Esophagus muscularis mucosa (tissue), 4 donors: ENCODE measurements around the gene NRBF2. TPM values are rescaled to one million over a fixed set of nuclear protein-coding genes. Genes with fewer than 3 reads are reported as not detected.

Experiments used
- DNase-seq: peaks from one replicate; pipeline ENCODE4 v3.0.0-alpha.2; 2017; ENCODE audit errors: extremely low spot score
- H3K27ac ChIP-seq, 4 donors: fragments of 200-600 bp; sonication (generic); replicated peaks in 1 of 4; 1 replicate in 3 of 4; 2 replicates in 1 of 4; pipeline ENCODE4 v1.5.1; 2016 to 2019; ENCODE audit warnings: mild to moderate bottlenecking in 1 of 4
- H3K27me3 ChIP-seq, 4 donors: fragments of 200-600 bp; sonication (generic); one replicate each; pipeline versions ENCODE4 v1.5.1 to v1.6.0; 2016 to 2019
- H3K36me3 ChIP-seq, 4 donors: fragments of 200-600 bp; sonication (generic); one replicate each; pipeline ENCODE4 v1.5.1; 2016 to 2019
- H3K4me1 ChIP-seq, 4 donors: fragments of 200-600 bp; sonication (generic); one replicate each; pipeline ENCODE4 v1.5.1; 2016 to 2019
- H3K4me3 ChIP-seq, 4 donors: fragments of 200-600 bp; sonication (generic); 1 replicate in 2 of 4; 2 replicates in 2 of 4; pipeline ENCODE4 v1.5.1; 2016 to 2019; ENCODE audit warnings: mild to moderate bottlenecking in 4 of 4, moderate library complexity in 1 of 4
- H3K9me3 ChIP-seq, 4 donors: fragments of 200-600 bp; sonication (generic); 1 replicate in 3 of 4; 2 replicates in 1 of 4; pipeline ENCODE4 v1.5.1; 2016 to 2019
- CTCF ChIP-seq, 3 experiments: fragments of 200-600 bp in 2 of 3; fragments of 450-650 bp in 1 of 3; sonication (generic) in 2 of 3; IDR thresholded peaks; one replicate each; pipeline ENCODE4 v1.5.1; 2017 to 2019; ENCODE audit warnings: antibody characterized with exemption in 3 of 3, mild to moderate bottlenecking in 2 of 3, moderate library complexity in 1 of 3
- EP300 ChIP-seq: sonication (generic); formaldehyde crosslinking; IDR thresholded peaks from one replicate; pipeline ENCODE4 v1.6.1; 2017; ENCODE audit warnings: antibody characterized with exemption
- POLR2A ChIP-seq: fragments of 450-650 bp; IDR thresholded peaks from one replicate; pipeline ENCODE4 v1.6.1; 2017; ENCODE audit warnings: antibody characterized with exemption, moderate library complexity, mild to moderate bottlenecking, low read depth
- POLR2AphosphoS5 ChIP-seq, 2 donors: sonication (generic); formaldehyde crosslinking; IDR thresholded peaks; one replicate each; pipeline ENCODE4 v1.6.1; 2017; ENCODE audit warnings: antibody characterized with exemption in 2 of 2
- WGBS: methylation state at CpG from one replicate; pipeline ENCODE4 v1.1.5; 2018; 5-methylcytosine and 5-hydroxymethylcytosine counted together
- intact Hi-C: fragments of 100-400 bp; cut with DNase I; formaldehyde crosslinking; loops from one replicate; pipeline ENCODE4 v1.15.1; 2023
- total RNA-seq, 4 donors: library from RNA; depleted of rRNA; stranded (reverse); fragments of >200 nt; gene quantifications; one replicate each; pipeline versions ENCODE4 v1.1.0 to v1.2.1, GENCODE V29; 2016

The NRBF2 gene
- total RNA-seq, 4 donors from 2014 or later: 9.6 to 16.7 (median 11.7) TPM

GRCh38 chr10:63132651-63133055 lies 475 bp upstream of the NRBF2 start:
- Histone ChIP-seq H3K27me3 (no peaks in the 10 kb centered on the region), H3K27ac (peak overlapping the region; percentile 88 to 96 (median 94)), H3K4me3 (peak overlapping the region; percentile 74 to 97 (median 82)), H3K9me3 (no peaks in the 10 kb centered on the region), H3K36me3 (no peaks in the 10 kb centered on the region), H3K4me1 (peaks cover 23 to 37% (median 34%) of the 10 kb centered on the region in 4 donors)
- WGBS: 71% methylated on average over 6 of the region's 6 CpGs
- no peak for DNase-seq
- intact Hi-C loops: no loop called here
- TF ChIP-seq POLR2A: no peak
- no peak for TF ChIP-seq EP300
- no peak for TF ChIP-seq CTCF (IDR thresholded peaks at IDR 0.05)
- no peak for TF ChIP-seq POLR2AphosphoS5 (IDR thresholded peaks at IDR 0.05)

GRCh38 chr10:63133821-63134557 lies 861 bp downstream of the NRBF2 start:
- DNase-seq: no peak
- Histone ChIP-seq H3K4me3 (peak overlapping the region; percentile 74 to 97 (median 82)), H3K27me3 (no peaks in the 10 kb centered on the region), H3K36me3 (no peaks in the 10 kb centered on the region), H3K27ac (peak overlapping the region; percentile 88 to 96 (median 94)), H3K4me1 (peaks cover 23 to 37% (median 34%) of the 10 kb centered on the region in 4 donors), H3K9me3 (no peaks in the 10 kb centered on the region)
- no peak for TF ChIP-seq CTCF (IDR thresholded peaks at IDR 0.05)
- TF ChIP-seq POLR2AphosphoS5 (IDR thresholded peaks at IDR 0.05): no peak
- TF ChIP-seq EP300: no peak
- TF ChIP-seq POLR2A: no peak
- WGBS: 17% methylated on average over 8 of the region's 9 CpGs
- intact Hi-C loops: no loop called here

- Histone ChIP-seq H3K36me3 (peaks cover 0 to 9% (median 0%) of the 10 kb centered on the region in 4 donors), H3K9me3 (no peaks in the 10 kb centered on the region), H3K27ac (no peak overlapping the region), H3K4me3 (no peak overlapping the region), H3K4me1 (peaks cover 23 to 45% (median 36%) of the 10 kb centered on the region in 4 donors), H3K27me3 (no peaks in the 10 kb centered on the region)
- no peak for DNase-seq
- intact Hi-C loops: loop anchor here (5.0 kb wide), 1 partner anchor 335 kb away; the partner anchor contains the start of gene ADO
- TF ChIP-seq EP300 (no peak), POLR2A (no peak), POLR2AphosphoS5 (IDR thresholded peaks at IDR 0.05) (no peak), CTCF (IDR thresholded peaks at IDR 0.05) (no peak)
- 54% methylated on average over 2 of the region's 2 CpGs for WGBS
Measured at GRCh38 chr10:63137306-63137705, 4.2 kb downstream of the NRBF2 start.

GRCh38 chr10:63140077-63140476 lies 6.9 kb downstream of the NRBF2 start:
- intact Hi-C loops: no loop called here
- no peak for DNase-seq

More at GRCh38 chr10:63140077-63140476, 6.9 kb downstream of the NRBF2 start:
- Histone ChIP-seq H3K27ac (no peak overlapping the region), H3K9me3 (no peaks in the 10 kb centered on the region), H3K4me3 (no peak overlapping the region), H3K4me1 (peaks cover 12 to 30% (median 21%) of the 10 kb centered on the region in 4 donors), H3K36me3 (peaks cover 0 to 9% (median 0%) of the 10 kb centered on the region in 4 donors), H3K27me3 (no peaks in the 10 kb centered on the region)
- TF ChIP-seq EP300 (no peak), CTCF (IDR thresholded peaks at IDR 0.05) (no peak), POLR2A (no peak), POLR2AphosphoS5 (IDR thresholded peaks at IDR 0.05) (no peak)
- WGBS: 82% methylated on average over 3 of the region's 3 CpGs
